ENCODE results near the gene ENTREP3.

Gene ENTREP3

GRCh38 chr1:155287987-155288543, 32.8 kb upstream of the ENTREP3 start:
- H3K9me3 Mint-ChIP-seq = no peaks in the 10 kb centered on the region
- H3K4me1 Mint-ChIP-seq = no peaks in the 10 kb centered on the region
- no peak overlapping the region for H3K4me3 Mint-ChIP-seq
- DNase-seq (no peak), ATAC-seq (replicated peaks) (no peak)
- H3K36me3 Mint-ChIP-seq = peaks cover 0 to 2% of the 10 kb centered on the region in 2 donors
- peaks cover 11% of the 10 kb centered on the region in 2 donors for H3K27me3 Mint-ChIP-seq
- H3K27ac Mint-ChIP-seq = no peak overlapping the region

GRCh38 chr1:155286544-155286943, 31.3 kb upstream of the ENTREP3 start:
- ATAC-seq (replicated peaks) = no peak
- no peak overlapping the region for H3K4me3 Mint-ChIP-seq
- H3K27me3 Mint-ChIP-seq = peaks cover 7 to 9% of the 10 kb centered on the region in 2 donors
- peaks cover 2% of the 10 kb centered on the region in 2 donors for H3K36me3 Mint-ChIP-seq
- no peaks in the 10 kb centered on the region for H3K4me1 Mint-ChIP-seq
- H3K27ac Mint-ChIP-seq = no peak overlapping the region
- DNase-seq = no peak
- no peaks in the 10 kb centered on the region for H3K9me3 Mint-ChIP-seq

- H3K9me3 Mint-ChIP-seq = no peaks in the 10 kb centered on the region
- H3K27ac Mint-ChIP-seq = no peak overlapping the region
- no peaks in the 10 kb centered on the region for H3K4me1 Mint-ChIP-seq
- no peak for DNase-seq
- ATAC-seq (replicated peaks) = no peak
- peaks cover 6% of the 10 kb centered on the region in 2 donors for H3K27me3 Mint-ChIP-seq
- peaks cover 2% of the 10 kb centered on the region in 2 donors for H3K36me3 Mint-ChIP-seq
- H3K4me3 Mint-ChIP-seq = no peak overlapping the region
Measured at GRCh38 chr1:155285631-155286044, 30.4 kb upstream of the ENTREP3 start.

GRCh38 chr1:155285063-155285462, 29.8 kb upstream of the ENTREP3 start:
- Mint-ChIP-seq H3K27ac (no peak overlapping the region), H3K36me3 (peaks cover 2% of the 10 kb centered on the region in 2 donors)

GRCh38 chr1:155284476-155284875, 29.2 kb upstream of the ENTREP3 start:
- DNase-seq = no peak
- Mint-ChIP-seq H3K36me3 (peaks cover 2% of the 10 kb centered on the region in 2 donors), H3K4me1 (peaks cover 0 to 2% of the 10 kb centered on the region in 2 donors), H3K27me3 (no peaks in the 10 kb centered on the region), H3K27ac (no peak overlapping the region), H3K9me3 (no peaks in the 10 kb centered on the region), H3K4me3 (no peak overlapping the region)
- no peak for ATAC-seq (replicated peaks)

More at GRCh38 chr1:155285063-155285462, 29.8 kb upstream of the ENTREP3 start:
- ATAC-seq (replicated peaks) (no peak), DNase-seq (no peak)
- Mint-ChIP-seq H3K27me3 (peaks cover 1 to 2% of the 10 kb centered on the region in 2 donors), H3K4me1 (no peaks in the 10 kb centered on the region), H3K4me3 (no peak overlapping the region), H3K9me3 (no peaks in the 10 kb centered on the region)

- no peak for ATAC-seq (replicated peaks)
- Mint-ChIP-seq H3K27ac (no peak overlapping the region), H3K9me3 (no peaks in the 10 kb centered on the region), H3K36me3 (peaks cover 0 to 2% of the 10 kb centered on the region in 2 donors), H3K4me1 (peaks cover 7 to 17% of the 10 kb centered on the region in 2 donors), H3K4me3 (no peak overlapping the region), H3K27me3 (no peaks in the 10 kb centered on the region)
- no peak for DNase-seq
Measured at GRCh38 chr1:155282488-155283091, 27.3 kb upstream of the ENTREP3 start.

GRCh38 chr1:155279268-155279667, 24.0 kb upstream of the ENTREP3 start:
- H3K36me3 Mint-ChIP-seq = peaks cover 0 to 2% of the 10 kb centered on the region in 2 donors
- peaks cover 21 to 39% of the 10 kb centered on the region in 2 donors for H3K4me1 Mint-ChIP-seq
- no peak overlapping the region for H3K27ac Mint-ChIP-seq
- no peak overlapping the region for H3K4me3 Mint-ChIP-seq
- no peaks in the 10 kb centered on the region for H3K9me3 Mint-ChIP-seq
- ATAC-seq (replicated peaks) = no peak
- H3K27me3 Mint-ChIP-seq = no peaks in the 10 kb centered on the region
- DNase-seq = no peak

GRCh38 chr1:155278689-155279160, 23.4 kb upstream of the ENTREP3 start:
- H3K4me1 Mint-ChIP-seq = peaks cover 23 to 41% of the 10 kb centered on the region in 2 donors
- no peaks in the 10 kb centered on the region for H3K27me3 Mint-ChIP-seq
- no peaks in the 10 kb centered on the region for H3K9me3 Mint-ChIP-seq
- no peak for DNase-seq
- H3K36me3 Mint-ChIP-seq = peaks cover 0 to 3% of the 10 kb centered on the region in 2 donors
- H3K4me3 Mint-ChIP-seq = peak overlapping the region; percentile 22 to 26
- no peak for ATAC-seq (replicated peaks)
- no peak overlapping the region for H3K27ac Mint-ChIP-seq

- H3K27me3 Mint-ChIP-seq = no peaks in the 10 kb centered on the region
- no peaks in the 10 kb centered on the region for H3K9me3 Mint-ChIP-seq
- peaks cover 2 to 8% of the 10 kb centered on the region in 2 donors for H3K36me3 Mint-ChIP-seq
- peaks cover 27 to 44% of the 10 kb centered on the region in 2 donors for H3K4me1 Mint-ChIP-seq
- DNase-seq (peak; percentile 47), ATAC-seq (replicated peaks) (peak; percentile 28 to 41)
- H3K27ac Mint-ChIP-seq = no peak overlapping the region
- peak overlapping the region; percentile 86 to 88 for H3K4me3 Mint-ChIP-seq
Measured at GRCh38 chr1:155277902-155278688, 22.8 kb upstream of the ENTREP3 start.

GRCh38 chr1:155277070-155277901, 22.0 kb upstream of the ENTREP3 start, which contains the start of gene HCN3:
Gene HCN3 (plus strand): TSS chr1:155277463. CDS start chr1:155277591, 128 bp downstream.
- Mint-ChIP-seq H3K27ac (no peak within 1 kb of the TSS), H3K4me1 (peaks cover 32 to 51% of the 10 kb centered on the region in 2 donors), H3K36me3 (peaks cover 7 to 11% of the 10 kb centered on the region in 2 donors), H3K9me3 (no peaks in the 10 kb centered on the region), H3K27me3 (no peaks in the 10 kb centered on the region), H3K4me3 (peak within 1 kb of the TSS; percentile 86 to 88)
- ATAC-seq (replicated peaks) (peak; percentile 61 to 70), DNase-seq (peak; percentile 91)

- peaks cover 16 to 29% of the 10 kb centered on the region in 2 donors for H3K36me3 Mint-ChIP-seq
- peaks cover 32 to 54% of the 10 kb centered on the region in 2 donors for H3K4me1 Mint-ChIP-seq
- DNase-seq = peak; percentile 94
Measured at GRCh38 chr1:155273343-155274245, 18.3 kb upstream of the ENTREP3 start, which contains the start of gene CLK2. Gene CLK2 (minus strand): TSS chr1:155273504. CDS start chr1:155270977, 2,527 bp downstream.

GRCh38 chr1:155272466-155273342, 17.4 kb upstream of the ENTREP3 start:
- peak overlapping the region; percentile 92 to 94 for H3K4me3 Mint-ChIP-seq
- peaks cover 29 to 47% of the 10 kb centered on the region in 2 donors for H3K4me1 Mint-ChIP-seq
- peak overlapping the region; percentile 95 for H3K27ac Mint-ChIP-seq
- ATAC-seq (replicated peaks) (peak; percentile 42 to 56), DNase-seq (no peak)
- H3K9me3 Mint-ChIP-seq = no peaks in the 10 kb centered on the region
- H3K27me3 Mint-ChIP-seq = no peaks in the 10 kb centered on the region
- peaks cover 23 to 36% of the 10 kb centered on the region in 2 donors for H3K36me3 Mint-ChIP-seq

More at GRCh38 chr1:155273343-155274245, 18.3 kb upstream of the ENTREP3 start, which contains the start of gene CLK2:
- Mint-ChIP-seq H3K27ac (peak within 1 kb of the TSS; percentile 95), H3K9me3 (no peaks in the 10 kb centered on the region), H3K4me3 (peak within 1 kb of the TSS; percentile 92 to 94), H3K27me3 (no peaks in the 10 kb centered on the region)
- ATAC-seq (replicated peaks) = peak; percentile 91

Data from stimulated activated naive B cell treated with anti-CD40 and anti-IgM and Interleukin-4, amounts not matched to agents 10 μg/mL and 1 μg/mL and 100 μg/mL, for 72 hours (primary cell).